SK-MEL-5 (cell line): ENCODE results near the gene RMDN3. TPM values are rescaled to one million over a fixed set of nuclear protein-coding genes. Genes with fewer than 3 reads are reported as not detected.

Experiments
- DNase-seq: peaks from one replicate; pipeline ENCODE4 v3.0.0-alpha.2; 2016; ENCODE audit warnings: low read depth, low spot score
- in situ Hi-C: cut with HindIII; loops from 2 replicates; pipeline ENCODE4 v1.10.0; 2016; ENCODE audit warnings: low sequenced_read_pairs, high pct_unique_total_duplicates, low pct_unique_long_range_greater_than_20kb
- total RNA-seq: library from RNA; depleted of rRNA; stranded (reverse); fragments of >200 nt; shearing (Covaris generic); gene quantifications from 2 replicates; pipeline ENCODE4 v1.2.3, GENCODE V29; 2014

Gene RMDN3
- total RNA-seq, 1 experiment from 2014 or later, result 31.3 TPM

DNA sequence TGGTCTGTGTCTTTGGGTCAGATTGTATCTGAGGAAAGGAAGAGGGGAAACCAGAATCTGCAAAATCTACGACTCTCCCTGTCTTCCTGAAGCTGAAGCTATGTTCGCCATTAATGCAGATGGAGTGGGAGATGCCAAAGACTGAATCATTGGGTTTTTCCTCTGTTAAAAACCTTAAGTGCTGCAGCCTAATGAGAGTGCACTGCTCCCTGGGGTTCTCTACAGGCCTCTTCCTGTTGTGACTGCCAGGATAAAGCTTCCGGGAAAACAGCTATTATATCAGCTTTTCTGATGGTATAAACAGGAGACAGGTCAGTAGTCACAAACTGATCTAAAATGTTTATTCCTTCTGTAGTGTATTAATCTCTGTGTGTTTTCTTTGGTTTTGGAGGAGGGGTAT is 24.0 kb downstream of the RMDN3 start:
- in situ Hi-C loops, result no loop called here

DNA sequence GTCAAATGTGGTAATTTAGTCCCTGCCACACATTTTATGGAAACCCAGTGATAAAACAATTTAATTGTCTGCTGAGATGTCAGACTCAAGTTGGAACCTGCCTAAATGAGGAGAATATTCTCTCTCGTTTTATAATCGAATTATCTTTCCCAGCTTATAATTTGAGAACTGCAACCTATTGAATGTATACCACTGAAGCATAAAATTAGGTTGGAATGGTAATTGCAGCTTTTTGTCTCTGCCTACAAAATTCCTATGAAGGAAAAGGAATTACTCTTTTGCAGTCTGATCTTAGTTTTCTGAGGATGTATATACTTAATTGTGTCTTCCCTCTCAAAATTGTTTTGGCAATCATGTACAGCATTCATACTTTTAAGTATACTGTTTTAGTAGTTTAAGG is 31.1 kb downstream of the RMDN3 start:
- in situ Hi-C loops, result no loop called here
- DNase-seq, result no peak

More for the DNA sequence above, 24.0 kb downstream of the RMDN3 start:
- no peak for DNase-seq

DNA sequence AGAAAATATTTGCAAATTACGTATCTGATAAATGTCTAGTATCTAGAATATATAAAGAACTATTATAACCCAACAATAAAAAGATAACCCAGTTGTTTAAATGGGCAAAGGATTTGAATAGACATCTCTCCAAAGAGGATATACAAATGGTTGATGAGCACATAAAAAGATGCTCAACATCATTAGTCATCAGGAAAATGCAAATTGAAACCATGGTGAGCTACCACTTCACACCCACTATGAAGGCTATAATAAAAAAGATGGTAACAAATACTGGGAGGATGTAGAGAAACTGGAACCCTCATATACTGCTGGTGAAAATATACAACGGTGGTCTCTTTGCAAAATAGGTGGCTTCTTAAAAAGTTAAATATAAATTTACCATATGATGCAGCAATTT is 32.1 kb downstream of the RMDN3 start:
- in situ Hi-C loops, result no loop called here
- no peak for DNase-seq

DNA sequence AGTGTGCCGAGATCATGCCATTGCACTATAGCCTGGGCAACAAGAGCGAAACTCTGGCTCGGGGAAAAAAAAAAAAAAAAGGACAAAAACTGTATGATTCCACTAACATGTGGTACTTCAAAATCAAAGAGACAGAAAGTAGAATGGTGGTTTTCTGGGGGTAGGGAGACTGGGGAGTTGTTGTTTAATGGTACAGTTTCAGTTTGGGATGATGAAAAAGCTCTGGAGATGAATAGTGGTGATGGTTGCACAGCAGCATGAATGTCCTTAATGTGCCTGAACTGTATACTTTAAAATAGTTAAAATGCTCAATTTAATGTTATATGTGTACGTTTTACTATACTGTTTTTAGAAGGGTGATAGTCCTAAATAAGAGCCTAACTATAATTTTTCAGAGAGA is 32.7 kb downstream of the RMDN3 start:
- DNase-seq, result no peak
- in situ Hi-C loops, result no loop called here

DNA sequence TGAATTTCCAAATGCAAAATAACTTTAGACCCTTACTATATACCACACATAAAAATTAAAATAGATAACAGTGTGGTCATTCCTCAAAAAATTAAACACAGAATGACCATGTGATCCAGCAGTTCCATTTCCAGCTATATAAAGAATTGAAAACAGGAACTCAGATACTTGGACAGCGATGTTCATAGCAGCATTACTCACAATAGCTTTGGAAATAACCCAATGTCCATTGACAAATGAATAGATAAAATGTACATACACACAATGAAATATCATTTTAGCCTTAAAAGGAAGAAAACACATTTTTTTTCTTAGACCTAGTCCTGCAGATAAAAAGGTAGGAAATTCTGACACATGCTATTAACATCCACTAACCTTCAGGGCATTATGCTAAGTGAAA is 33.4 kb downstream of the RMDN3 start:
- in situ Hi-C loops, result no loop called here
- no peak for DNase-seq

DNA sequence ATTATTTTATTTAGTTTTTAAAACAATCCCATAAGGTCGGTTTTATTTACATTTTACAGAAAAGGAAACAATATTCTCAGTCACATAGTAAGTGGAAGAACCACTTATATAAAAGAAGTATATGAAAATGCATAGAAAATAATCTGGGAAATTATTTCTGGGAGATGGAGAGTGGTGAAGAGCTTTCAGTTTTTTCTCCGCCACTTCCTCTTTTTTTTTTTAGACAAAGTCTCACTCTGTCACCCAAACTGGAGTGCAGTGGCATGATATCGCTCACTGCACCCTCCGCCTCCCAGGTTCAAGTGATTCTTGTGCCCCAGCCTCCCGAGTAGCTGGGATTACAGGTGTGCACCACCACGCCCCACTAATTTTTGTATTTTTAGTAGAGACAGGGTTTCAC is 38.9 kb downstream of the RMDN3 start:
- in situ Hi-C loops, result no loop called here

DNA sequence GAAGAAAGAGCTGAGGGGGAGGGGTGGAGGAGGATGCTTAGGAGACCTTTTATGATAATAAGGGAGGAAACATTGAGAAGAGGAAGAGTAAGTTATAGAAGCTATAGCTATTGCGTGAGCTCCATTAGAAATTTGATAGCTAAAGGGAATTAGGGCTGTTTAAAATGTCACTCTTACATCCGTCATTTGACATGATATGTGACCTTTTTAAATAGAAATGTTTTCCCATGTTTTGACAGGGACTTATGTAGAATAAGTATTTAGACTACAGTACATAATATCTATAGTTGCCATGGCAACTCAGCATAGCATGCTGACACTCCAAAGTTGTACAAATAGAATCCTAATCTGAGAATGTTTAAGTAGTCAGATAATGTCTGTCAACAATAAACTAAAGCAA is 40.9 kb downstream of the RMDN3 start:
- in situ Hi-C loops, result no loop called here
- no peak for DNase-seq

More for the DNA sequence above, 38.9 kb downstream of the RMDN3 start:
- DNase-seq, result no peak

DNA sequence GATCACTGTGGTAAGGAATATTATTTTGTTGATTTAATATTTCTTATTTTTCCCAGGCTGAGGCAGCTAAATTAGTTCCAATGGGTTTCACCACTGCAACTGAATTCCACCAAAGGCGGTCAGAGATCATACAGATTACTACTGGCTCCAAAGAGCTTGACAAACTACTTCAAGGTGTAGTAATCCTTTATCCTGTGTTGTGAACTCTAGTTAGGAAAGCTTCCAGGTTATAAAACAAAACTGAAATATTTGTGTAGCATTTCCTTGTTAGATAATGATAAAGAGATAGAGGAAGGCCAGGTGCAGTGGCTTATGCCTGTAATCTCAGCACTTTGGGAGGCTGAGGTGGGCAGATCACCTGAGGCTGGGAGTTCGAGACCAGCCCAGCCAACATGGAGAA is 48.9 kb downstream of the RMDN3 start:
- in situ Hi-C loops, result no loop called here
- no peak for DNase-seq

DNA sequence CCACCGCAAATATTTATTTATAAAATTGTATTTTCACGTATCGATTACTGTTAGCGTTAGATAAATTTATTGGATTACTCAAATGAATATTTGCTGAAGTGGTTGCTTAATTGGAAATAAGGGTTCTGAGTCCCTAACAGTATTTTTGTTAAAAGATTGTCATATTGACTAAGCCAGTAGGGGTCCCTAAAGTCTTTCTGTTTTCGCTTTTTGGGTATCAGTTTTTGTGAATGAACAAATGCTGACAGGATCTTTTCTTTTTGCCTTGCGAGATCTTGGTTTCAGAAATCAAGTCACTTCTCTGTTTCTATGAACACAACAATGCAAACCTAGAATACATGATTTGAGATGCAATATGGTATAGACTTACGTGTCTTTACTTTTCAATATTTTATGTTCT is 53.0 kb downstream of the RMDN3 start:
- in situ Hi-C loops, result no loop called here

DNA sequence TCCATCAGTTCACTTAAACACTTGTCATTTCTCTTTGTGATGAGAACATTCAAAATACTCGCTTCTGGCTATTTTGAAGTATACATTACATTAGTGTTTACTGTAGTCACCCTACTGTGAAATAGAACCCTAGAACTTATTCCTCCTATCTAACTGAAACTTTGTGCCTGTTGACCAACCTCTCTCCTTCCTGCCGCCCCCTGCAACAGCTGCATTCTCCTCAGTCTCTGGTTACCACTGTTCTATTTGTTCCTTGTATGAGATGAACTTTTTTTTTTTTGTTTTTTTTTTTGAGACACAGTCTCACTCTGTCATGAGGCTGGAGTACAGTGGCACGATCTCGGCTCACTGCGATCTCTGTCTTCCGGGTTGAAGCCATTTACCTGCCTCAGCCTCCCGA is 57.1 kb downstream of the RMDN3 start:
- DNase-seq, result no peak
- in situ Hi-C loops, result no loop called here

More for the DNA sequence above, 53.0 kb downstream of the RMDN3 start:
- peak; percentile 33 for DNase-seq

DNA sequence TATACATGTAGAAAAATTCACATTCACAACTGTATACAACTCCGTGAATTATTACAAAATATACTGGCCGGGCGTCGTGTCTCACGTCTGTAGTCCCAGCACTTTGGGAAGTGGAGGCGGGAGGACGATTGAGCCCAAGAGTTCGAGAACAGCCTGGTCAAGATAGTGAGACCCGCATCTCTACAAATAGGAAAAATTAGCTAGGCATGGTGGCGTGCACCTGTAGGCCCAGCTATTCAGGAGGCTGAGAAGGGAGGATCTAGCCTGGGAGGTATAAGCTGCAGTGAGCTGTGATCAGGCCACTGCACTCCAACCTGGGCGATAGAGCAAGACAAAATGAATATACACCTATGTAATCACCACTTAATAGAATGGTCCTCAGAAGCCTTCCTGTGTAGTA is 58.8 kb downstream of the RMDN3 start:
- in situ Hi-C loops, result no loop called here
- no peak for DNase-seq

DNA sequence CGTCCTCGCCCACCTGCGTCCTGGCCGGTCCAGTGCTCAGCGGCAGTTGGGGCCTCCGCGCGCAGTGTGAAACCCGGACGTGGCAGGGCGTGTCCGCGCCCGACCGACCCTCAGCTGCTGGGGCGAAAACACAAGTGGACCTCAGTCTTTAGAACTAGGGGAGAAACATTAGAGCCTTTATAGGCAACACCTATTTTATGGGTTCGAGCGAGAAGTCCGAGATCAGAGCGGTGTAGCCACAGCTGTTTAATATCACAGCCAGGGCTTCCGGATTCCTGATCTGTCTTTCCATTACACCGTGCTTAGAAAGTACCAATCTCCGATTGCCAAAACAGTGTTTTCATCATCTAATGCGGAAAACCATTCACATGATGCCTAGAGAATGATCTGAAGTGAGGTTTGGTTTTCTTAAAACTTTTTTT is 59.6 kb downstream of the RMDN3 start:
- in situ Hi-C loops, result no loop called here

DNA sequence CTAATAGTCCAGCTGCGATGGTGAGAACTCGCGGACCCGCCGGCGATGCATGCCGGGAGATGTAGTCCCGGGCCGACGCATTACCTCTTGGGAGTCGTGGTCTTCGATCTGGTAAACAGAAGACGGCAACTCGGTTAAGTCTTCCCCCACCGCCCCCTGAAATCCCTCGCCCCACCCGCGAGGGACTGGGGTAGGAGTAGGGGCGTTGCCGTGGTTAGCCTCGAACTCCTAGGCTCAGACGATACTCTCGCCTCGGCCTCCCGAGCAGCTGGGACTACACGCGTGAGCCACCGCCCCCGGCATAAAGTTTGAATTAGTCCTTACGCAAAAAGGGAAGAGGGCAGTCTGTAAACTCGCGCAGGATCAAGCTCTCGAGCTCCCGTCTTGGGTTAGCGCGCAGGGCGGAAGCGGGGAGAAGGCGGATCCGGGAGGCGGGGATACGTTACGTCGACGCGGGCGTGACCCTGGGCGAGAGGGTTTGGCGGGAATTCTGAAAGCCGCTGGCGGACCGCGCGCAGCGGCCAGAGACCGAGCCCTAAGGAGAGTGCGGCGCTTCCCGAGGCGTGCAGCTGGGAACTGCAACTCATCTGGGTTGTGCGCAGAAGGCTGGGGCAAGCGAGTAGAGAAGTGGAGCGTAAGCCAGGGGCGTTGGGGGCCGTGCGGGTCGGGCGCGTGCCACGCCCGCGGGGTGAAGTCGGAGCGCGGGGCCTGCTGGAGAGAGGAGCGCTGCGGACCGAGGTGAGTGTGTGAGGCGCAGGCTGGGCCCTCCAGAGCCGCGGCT is 60.2 kb downstream of the RMDN3 start, which contains the start of gene RAD51:
TSS of gene RAD51 (plus strand) at position 487 of the 781 bp plus-strand sequence. CDS start 3,585 bp downstream, outside the sequence.
- in situ Hi-C loops, result no loop called here
- DNase-seq, result peak; percentile 94

More for the DNA sequence above, 59.6 kb downstream of the RMDN3 start:
- no peak for DNase-seq

DNA sequence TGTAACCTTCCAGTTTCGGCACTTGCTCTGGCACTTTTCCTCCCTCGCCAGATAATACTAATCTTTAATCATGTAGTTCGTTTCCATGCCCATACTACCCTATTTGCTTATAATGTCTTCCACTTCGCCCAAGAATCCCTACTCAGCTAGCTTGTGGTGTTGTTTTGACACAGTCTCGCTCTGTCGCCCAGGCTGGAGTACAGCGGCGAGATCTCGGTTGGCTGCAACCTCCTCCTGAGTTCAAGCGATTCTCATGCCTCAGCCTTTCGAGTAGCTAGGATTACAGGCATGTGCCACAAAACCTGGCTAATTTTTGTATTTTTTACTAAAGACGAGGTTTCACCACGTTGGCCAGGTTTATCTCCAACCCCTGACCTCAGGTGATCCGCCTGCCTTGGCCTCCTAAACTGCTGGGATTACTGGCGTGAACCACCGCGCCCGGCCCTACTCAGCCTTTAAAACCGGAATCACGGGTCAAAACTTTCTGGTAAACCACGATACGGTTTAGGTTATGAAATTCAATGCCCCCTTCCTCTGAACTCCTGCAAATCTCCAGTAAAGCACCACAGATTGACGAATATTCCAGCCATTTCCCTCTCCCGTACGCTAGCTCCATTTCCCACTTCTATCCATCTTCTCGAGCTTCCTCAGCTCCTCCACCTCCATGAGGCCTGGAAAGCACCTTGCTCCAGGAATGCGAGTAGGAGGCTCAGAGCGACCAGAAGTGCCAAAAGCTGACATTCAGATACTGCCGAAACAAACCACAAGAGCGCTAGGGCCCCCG is 61.0 kb downstream of the RMDN3 start:
- no peak for DNase-seq
- in situ Hi-C loops, result no loop called here

DNA sequence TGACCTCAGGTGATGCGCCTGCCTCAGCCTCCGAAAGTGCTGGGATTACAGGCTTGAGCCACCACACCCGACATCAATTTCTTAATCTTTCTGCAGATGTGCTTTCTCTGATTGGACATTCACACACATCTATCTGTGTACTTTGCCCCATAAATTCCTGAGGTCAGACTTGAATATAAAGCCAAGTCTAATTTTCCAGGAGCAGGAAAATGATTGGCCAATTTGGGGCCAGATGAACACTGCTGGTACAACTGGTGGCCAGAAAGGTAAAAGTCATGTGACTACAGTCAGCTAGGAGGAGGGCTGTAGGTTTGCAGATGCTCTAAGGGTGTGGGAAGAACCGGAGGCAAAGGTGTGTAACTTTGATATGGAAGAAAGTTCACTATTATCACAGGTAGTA is 63.3 kb downstream of the RMDN3 start:
- in situ Hi-C loops, result no loop called here
- DNase-seq, result no peak

DNA sequence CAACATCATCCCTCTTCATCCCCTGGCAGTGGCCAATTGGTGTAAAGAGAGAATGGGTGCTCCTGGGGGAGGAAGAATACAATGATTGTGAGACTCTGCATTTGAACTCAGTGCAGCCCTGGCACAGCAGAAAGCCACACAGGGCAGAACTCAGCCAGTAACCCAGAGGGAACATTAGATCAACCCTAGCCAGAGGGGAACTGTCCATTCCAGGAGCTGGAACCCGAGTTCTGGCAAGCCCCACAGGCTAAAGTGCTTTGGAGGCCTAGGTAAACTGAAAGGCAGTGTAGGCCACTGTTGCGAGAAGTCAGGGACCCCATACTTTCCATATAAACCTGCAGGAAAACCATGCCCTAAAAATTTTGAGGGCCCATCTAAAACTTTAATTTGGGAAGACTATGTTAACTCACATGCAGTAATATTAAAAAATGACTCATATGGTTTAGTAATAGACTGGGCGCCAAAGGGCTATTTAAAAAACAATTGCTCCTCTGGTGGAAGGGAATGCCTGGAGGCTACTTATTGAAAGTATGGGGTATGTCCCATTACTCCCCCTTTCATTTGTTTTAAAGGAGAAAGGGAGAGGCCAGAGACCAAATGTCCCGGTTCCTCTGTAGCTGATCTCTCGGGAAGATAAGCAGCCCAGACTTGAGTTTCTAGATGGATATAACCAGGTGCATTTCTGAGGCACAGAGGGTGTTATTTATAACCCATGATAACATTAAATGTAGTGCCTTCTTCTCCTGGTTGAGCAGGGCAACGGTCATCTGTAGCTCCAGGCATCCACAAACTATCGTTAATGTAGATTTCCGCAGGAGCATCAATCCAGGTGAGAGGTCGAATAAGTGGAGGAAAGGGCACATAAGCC is 65.9 kb downstream of the RMDN3 start:
- DNase-seq, result no peak
- in situ Hi-C loops, result no loop called here
